Stimulated activated CD4-positive, alpha-beta T cell treated with anti-CD3 and anti-CD28 coated beads, Interleukin-1b, Interleukin-23, amount 100 ng/mL, for 48 hours (primary cell): Measurements from ENCODE around the gene MACROD1.
"Not testable (repeated sequence)": the region's sequence is repeated elsewhere in the genome, so short reads cannot be mapped to it uniquely, and the experiment has no call there.

Experiments used
- DNase-seq: peaks from one replicate; pipeline ENCODE4 v3.0.0-alpha.2; 2020

Gene MACROD1

DNA sequence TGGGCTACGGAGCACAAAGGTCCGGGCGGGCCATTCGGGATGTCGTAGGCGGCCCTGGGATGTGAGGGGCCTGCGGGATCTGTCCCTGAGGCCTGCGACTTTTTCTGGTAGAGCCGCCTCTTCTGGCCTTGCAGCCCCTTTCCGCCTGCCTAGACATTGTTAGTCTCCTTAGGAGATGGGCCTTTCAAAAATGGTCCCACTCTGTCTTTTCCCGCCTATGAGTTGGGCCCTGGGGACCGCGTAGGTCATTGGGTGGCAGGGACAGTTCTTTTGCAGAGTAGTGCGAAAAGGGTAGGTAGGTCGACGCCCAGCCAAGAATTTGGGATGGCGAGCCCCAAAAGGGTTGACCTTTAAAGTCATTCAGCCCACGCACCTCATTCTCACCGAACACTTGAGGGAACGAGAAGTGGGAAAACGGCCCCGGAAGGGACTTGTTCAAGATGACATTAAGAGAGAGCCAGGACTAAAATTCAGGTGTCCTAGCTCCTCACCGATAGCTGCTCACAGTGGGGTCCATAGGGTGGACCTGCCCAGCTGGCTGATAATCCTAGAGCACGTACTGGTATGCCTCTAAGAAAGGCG, 178.9 kb downstream of the MACROD1 start:
- DNase-seq = no peak

DNA sequence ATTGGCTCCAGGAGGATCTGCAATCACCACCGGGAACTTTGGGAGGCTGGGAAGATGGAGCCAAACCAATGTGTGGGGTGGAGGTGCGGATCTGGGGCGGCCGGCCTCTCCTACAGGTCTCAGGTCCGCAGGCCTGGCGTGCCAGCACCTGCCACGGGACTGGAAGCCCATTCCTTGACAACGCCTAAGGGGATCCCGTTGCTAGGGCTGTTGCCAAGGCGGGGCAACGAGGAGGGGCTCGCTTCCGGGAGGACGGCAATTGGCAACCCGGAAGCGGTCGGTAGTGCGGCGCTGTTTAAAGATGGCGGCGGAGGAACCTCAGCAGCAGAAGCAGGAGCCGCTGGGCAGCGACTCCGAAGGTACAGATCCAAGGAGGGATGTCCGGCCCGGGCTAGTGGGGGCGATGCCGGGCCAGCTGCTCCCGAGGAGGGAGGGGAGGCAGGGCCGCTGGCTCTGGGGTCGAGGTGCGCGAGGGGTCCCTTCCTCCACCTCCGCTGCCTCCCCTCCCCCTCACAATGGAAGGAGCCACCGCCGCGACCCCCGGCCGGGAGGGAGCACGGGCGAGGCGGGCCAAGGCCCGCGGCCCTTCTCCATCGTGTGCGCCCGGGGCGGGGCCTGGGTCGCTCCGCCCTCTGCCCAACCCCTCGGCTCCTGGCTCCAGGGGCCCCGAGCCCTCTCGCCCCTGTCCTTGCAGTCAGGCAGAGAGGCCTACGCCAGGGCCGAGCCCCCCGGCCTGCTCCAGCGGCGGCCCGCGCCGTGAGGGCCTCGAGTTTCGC, 179.6 kb downstream of the MACROD1 start, which contains the start of gene OTUB1:
OTUB1 (plus strand) TSS at position 283 of the 776 bp plus-strand sequence; CDS start at position 302, 19 bp downstream.
- peak; percentile 90 for DNase-seq

DNA sequence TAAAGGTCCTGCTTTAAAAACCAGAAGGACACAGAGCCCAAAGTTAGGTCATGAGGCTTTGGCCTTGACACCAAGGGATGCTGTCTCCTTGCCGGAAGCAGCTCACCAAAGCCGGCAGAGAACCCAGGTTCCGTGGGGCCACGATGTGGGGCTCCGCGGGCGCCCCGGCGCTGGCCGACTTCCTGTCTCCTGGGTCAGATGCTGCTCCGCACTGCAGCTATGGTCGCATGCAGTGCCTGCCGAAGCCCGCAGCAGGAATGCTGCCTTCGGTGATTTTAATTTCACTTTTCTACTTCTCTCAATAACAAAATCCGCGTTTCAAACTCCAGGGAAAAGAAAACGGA, 180.1 kb downstream of the MACROD1 start:
- peak; percentile 77 for DNase-seq

DNA sequence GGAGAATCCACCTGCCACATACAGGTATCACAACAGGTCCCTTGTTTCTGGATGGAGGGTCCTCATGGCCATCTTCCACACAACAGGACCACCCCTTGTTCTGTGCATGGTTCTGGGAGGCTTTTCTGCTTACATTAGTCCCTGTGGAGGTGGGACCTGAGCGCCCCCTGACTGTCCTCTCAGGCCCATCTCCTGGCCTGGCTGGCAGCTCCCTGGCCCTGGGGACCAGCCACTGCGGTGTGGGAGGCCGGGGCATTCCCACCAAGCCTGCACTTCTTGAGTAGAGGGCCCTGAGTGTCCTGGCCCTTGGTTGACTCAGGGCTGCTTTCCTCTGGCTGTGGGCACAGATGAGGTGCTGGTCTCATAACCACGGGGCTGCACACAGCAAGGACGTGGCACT, 186.5 kb downstream of the MACROD1 start:
- no peak for DNase-seq

DNA sequence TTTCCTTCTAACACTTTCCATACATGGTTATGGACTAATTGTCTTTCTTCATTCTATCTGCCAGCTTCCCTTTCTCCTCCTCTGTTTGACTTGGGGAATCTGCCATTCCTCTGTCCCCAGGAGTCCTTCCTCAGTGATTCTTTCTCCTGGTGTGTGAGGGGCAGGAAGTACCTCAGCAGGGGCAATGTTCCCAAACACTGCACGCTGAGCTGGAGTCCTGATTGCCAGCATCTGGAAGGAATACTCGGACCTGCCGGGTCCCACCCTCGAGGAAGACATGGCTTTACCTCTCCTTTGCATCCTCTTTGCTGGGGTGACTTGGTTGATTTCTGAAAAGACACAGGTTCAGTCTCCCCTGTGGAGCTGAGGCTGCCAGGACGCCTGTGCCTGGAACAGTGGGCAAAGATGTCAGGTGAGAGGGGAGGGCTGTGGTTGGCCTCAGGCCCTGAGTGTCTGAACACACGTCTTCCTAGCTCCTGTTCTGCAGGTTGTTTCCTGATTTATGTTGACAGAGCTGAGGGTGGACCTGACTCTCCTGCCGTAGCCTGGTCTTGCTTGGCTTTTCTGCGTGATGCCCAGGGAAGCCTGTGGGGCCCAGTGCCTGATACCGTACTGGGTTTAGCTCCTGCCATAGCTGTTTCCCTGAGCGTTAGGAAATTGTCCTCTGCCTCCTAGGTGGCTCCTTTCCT, 187.2 kb downstream of the MACROD1 start:
- DNase-seq = no peak

DNA sequence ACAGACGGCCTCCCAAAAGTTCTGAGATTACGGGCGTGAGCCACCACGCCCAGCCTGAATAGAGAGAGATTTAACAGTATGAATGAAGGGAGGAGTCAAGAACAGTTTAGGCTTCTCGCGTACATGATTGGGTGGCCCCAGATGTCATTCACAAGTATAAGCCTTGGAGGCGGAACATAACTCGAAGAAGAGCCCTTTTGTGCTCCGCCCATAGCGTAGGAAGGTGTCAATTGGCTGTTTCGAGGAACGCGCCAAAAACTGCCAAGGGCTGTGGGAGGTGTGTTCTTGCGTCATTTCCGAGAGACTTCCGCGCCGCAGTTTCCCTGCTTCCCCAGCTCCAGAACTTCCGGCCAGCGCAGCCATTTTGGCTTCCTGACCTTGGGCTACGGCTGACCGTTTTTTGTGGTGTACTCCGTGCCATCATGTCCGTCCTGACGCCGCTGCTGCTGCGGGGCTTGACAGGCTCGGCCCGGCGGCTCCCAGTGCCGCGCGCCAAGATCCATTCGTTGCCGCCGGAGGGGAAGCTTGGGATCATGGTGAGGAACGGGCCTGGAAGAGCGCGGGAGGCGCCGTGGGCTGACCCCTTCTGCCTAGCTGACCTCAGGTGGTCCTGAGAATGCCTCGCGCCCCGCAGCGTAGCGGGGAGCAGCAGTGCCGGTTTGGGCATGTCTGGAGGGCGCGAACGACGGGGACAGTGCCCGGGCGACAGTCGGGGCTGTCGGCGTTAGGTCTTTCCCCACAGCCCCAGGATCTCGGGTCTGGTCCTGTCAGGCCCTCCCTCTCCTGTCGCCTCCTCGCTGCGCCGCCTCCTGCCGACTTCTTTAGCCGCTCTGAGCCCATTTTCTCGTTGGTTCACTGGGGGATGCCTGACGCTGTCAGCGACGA, 191.4 kb downstream of the MACROD1 start, which contains the start of gene COX8A:
COX8A (plus strand) TSS at position 362 of the 885 bp plus-strand sequence; CDS start at position 423, 61 bp downstream.
- DNase-seq = peak; percentile 97

DNA sequence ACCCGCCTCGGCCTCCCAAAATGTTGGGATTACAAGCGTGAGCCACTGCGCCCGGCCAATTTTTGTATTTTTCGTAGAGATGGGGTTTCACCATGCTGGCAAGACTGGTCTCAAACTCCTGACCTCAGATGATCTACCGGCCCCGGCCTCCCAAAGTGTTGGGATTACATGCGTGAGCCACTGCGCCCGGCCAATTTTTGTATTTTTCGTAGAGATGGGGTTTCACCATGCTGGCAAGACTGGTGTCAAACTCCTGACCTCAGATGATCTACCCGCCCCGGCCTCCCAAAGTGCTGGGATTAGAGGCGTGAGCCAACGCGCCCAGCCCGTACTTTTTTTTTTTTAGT, 192.0 kb downstream of the MACROD1 start:
- DNase-seq = not testable (repeated sequence)

DNA sequence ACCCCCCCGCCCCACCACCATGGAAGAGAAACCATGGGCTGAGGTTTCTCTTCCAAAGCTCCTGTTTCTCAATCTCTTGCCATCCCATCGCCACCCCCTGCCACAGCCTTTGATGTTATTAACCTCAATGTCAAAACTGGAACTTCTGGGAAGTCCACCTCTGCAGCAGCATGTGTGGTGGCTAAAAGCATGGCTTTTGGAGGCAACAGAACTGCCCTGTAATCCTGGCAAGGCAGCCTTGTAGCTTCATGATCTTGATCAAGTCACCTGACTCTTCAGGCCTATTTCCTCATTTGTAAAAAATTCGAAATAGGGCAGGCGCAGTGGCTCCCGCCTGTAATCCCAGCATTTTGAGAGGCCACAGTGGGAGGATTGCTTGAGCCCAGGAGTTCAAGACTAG, 195.0 kb downstream of the MACROD1 start:
- DNase-seq = no peak

DNA sequence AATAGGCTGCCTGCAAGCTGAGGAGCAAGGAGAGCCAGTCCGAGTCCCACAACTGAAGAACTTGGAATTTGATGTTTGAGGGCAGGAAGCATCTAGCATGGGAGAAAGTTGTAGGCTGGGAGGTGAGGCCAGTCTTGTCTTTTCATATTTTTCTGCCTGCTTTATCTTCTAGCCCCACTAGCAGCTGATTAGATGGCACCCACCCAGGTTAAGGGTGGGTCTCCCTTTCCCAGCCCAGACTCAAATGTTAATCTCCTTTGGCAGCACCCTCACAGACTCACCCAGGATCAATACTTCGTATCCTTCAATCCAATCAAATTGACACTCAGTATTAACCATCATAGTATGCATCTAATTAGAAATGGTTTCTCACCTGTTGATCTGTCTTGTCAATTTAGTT, 196.5 kb downstream of the MACROD1 start:
- no peak for DNase-seq

DNA sequence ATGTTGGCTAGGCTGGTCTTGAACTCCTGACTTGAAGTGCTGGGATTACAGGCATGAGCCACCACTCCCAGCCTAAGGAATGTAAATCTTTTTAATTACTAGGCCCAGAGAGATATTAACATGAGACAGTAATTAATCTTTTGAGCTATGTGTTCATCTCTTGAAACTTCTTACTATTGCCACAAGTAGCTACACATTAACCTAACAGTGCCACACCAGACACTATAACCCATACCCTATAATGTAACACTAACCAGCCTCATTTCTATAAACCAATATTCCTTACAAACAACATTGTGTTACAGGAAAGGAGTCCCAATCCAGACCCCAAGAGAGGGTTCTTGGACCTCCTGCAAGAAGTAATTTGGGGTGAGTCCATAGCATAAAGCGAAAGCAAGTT, 199.5 kb downstream of the MACROD1 start:
- no peak for DNase-seq

DNA sequence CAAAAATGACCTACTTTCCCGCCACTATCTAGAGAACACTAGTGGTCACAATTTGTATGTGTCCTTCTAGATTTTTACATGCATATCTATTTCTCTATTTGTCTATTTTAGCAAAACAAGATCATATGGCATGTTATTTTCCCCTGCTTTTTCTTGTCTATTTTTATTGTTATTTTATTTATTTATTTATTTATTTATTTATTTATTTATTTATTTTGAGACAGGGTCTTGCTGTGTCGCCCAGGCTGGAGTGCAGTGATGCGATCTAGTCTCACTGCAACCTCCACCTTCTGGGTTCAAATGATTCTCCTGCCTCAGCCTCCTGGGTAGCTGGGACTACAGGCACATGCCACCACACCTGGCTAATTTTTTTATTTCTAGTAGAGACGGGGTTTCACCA, 202.0 kb downstream of the MACROD1 start:
- DNase-seq = not testable (repeated sequence)

DNA sequence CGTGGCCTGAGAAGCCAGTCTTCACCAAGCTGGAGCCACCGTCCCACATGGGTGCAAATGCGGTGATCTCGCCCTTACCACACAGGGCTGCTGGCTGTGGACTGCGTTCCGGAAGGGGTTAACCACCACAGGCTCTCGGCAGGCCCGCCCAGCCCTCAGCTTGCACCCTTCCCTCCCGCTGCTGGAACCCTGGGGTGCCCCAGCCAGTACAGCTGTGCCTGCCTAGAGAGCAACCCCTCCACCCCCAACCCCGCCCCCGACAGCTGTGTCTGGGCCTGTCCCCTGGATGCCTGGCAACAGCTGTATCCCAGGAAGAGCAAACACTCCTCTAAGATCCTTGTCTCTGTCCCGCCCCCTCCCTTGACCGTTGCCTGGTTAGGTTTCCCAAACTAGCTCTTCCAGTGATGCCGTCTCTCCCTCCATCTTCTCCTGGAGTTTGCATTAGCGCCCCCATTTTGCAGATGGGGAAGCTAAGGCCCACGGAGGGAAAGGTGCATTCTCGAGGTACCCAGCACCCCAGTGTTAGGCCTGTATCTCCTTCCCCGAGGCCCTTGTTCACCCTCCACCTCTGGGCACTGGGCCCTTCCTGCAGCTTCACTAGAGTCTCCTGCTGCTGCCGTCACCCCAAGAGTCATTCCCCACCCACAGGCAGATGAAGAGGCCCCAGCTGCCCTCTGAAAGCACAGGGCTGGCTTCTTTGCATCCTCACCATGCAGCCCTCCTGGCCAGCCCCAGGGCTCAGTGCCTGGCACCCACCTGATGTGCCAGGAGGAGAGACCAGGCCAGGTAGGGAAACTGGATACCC, 204.1 kb downstream of the MACROD1 start:
- DNase-seq = no peak

DNA sequence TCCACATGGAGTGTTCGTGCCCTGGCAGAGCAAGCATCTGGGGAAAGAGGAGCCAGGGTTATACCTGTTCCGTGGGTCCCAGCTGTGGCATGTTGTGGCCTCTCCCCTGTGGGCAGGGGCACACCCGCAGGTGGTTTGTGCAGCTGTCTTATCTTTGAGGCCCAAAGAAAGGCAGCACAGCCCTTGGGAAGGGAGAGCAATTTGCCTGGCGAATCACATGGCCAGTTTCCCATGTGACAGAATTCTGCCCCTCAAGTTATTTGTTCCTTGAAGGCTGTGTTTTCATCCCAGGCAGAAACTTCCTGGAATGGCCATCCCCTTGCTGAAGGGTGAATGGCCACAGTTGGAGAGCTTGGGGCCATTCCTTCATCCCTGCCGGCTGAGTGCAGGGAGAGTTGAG, 207.9 kb downstream of the MACROD1 start:
- no peak for DNase-seq

DNA sequence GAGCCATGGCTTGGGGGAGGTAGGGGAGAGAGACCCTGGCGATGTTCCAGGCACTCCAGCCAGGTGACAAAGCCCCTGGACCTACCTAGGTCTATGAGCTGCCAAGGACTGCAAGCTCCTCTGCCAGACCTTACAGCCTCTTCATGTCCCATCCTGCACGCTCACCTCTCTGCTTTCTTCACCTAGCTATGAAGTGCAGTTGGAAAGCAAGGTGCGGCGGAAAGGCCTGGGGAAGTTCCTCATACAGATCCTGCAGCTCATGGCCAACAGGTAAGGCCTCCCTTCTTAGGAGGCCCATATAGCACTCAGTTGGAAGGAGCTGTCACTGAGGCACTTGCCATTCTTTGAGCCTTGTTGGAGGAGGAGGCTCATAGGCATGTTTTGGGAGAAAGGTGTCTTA, 213.3 kb downstream of the MACROD1 start:
- DNase-seq = no peak

DNA sequence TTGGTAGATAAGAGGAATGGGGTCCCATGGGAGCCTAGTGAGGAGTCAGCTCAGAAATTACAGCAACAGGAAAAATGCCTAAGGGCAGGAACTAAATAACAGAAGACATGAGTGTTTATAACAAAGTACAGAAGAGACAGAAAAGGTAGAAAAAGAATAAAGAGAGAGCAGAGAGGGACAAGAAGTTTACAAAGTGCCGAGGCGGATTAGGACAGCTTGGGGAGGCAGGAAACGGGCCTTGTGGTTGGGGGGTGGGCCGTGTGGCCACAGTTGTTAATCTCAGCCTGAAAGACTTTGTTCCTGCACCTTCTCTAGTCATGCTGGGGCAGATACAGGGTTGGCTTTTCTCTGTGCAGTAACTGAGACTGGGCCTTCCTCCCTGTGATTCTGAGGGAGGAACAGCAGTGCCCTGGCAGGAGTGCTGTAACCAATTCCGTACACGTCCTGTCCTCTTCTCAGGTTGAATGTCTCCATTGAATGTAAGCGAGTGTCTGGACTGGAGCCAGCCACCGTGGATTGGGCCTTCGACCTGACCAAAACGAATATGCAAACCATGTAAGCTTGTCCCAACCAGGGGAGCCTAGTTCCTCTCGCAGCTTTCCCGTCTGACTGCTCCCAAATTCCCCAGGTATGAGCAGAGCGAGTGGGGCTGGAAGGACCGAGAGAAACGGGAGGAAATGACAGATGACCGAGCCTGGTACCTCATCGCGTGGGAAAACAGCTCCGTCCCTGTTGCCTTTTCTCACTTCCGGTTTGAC, 214.0 kb downstream of the MACROD1 start:
- DNase-seq = no peak
